PC-3 (cell line): ENCODE measurements around the gene RPL12. TPM values are rescaled to one million over a fixed set of nuclear protein-coding genes. Genes with fewer than 3 reads are reported as not detected.

Experiments used
- ATAC-seq: fragments of 200-7000 bp; cut with Tn5 transposase; 2 replicates; pipeline ENCODE4 v1.9.1; 2020; ENCODE audit warnings: mild to moderate bottlenecking, moderate library complexity
- BruUV-seq: library from RNA; stranded (reverse); fragments of 400-500 nt; replicated peaks from 2 replicates; lab custom pipeline; 2021; lab: Mats Ljungman, UMichigan
- CTCF ChIA-PET: fragments of 300-600 bp; sonication (Branson Sonifier 250); formaldehyde crosslinking; loops from one replicate; lab custom pipeline; 2022; ENCODE audit warnings: antibody characterized with exemption; lab: Charles Lee
- POLR2A ChIA-PET: fragments of 300-600 bp; sonication (Branson Sonifier 250); formaldehyde crosslinking; loops from one replicate; lab custom pipeline; 2022; ENCODE audit warnings: antibody characterized with exemption; ENCODE audit not compliant: unreplicated experiment; lab: Charles Lee
- DNase-seq: peaks from one replicate; pipeline ENCODE4 v3.0.0-alpha.2; 2015
- H2AFZ ChIP-seq: fragments of 300-600 bp; sonication (generic); 2 replicates; pipeline ENCODE4 v1.6.0; 2016; ENCODE audit warnings: antibody characterized with exemption, low read length
- H3F3A ChIP-seq: fragments of 300-600 bp; sonication (generic); one replicate; pipeline ENCODE4 v1.6.0; 2017; ENCODE audit warnings: antibody characterized with exemption, low read length, control low read depth, mild to moderate bottlenecking; ENCODE audit not compliant: unreplicated experiment
- H3K27ac ChIP-seq: fragments of 300-600 bp; sonication (generic); 2 replicates; pipeline ENCODE4 v1.5.1; 2016; ENCODE audit warnings: mild to moderate bottlenecking, low read length
- H3K27me3 ChIP-seq: fragments of 300-600 bp; sonication (generic); 2 replicates; pipeline ENCODE4 v1.6.1; 2016; ENCODE audit warnings: low read length, mixed read lengths
- H3K36me3 ChIP-seq: fragments of 300-600 bp; sonication (generic); 2 replicates; pipeline ENCODE4 v1.6.1; 2016; ENCODE audit warnings: low read depth, mixed run types, low read length, mixed read lengths
- H3K4me1 ChIP-seq: fragments of 300-600 bp; sonication (generic); 2 replicates; pipeline ENCODE4 v1.5.1; 2016; ENCODE audit warnings: low read length; ENCODE audit not compliant: insufficient read depth
- H3K4me2 ChIP-seq: fragments of 300-600 bp; sonication (generic); 2 replicates; pipeline ENCODE4 v1.6.0; 2016; ENCODE audit warnings: low read length
- H3K4me3 ChIP-seq: fragments of 300-600 bp; sonication (generic); 2 replicates; pipeline ENCODE4 v1.5.1; 2016; ENCODE audit warnings: mild to moderate bottlenecking, low read length, mixed read lengths
- H3K79me2 ChIP-seq: fragments of 300-600 bp; sonication (generic); 2 replicates; pipeline ENCODE4 v1.6.1; 2017; ENCODE audit warnings: low read length, mixed read lengths
- H3K9ac ChIP-seq: fragments of 300-600 bp; sonication (generic); 2 replicates; pipeline ENCODE4 v1.6.0; 2016; ENCODE audit warnings: mild to moderate bottlenecking, low read length
- H3K9me2 ChIP-seq: fragments of 300-600 bp; sonication (generic); replicated peaks from 2 replicates; pipeline ENCODE4 v1.6.1; 2016; ENCODE audit warnings: mixed run types, low read length, mixed read lengths
- H3K9me3 ChIP-seq: fragments of 300-600 bp; sonication (generic); 2 replicates; pipeline ENCODE4 v1.6.1; 2016; ENCODE audit warnings: low read length, mixed read lengths
- H4K20me1 ChIP-seq: fragments of 300-600 bp; sonication (generic); 2 replicates; pipeline ENCODE4 v1.6.1; 2016; ENCODE audit warnings: low read length, mixed read lengths
- CTCF ChIP-seq: fragments of 300-600 bp; sonication (generic); conservative IDR thresholded peaks from 2 replicates; pipeline ENCODE4 v1.5.1; 2017; ENCODE audit warnings: antibody characterized with exemption, low read depth, mild to moderate bottlenecking, low read length
- EZH2 ChIP-seq: fragments of 300-600 bp; sonication (generic); IDR thresholded peaks from one replicate; pipeline ENCODE4 v1.6.1; 2017; ENCODE audit warnings: antibody characterized with exemption, mild to moderate bottlenecking, low read length; ENCODE audit not compliant: unreplicated experiment
- EZH2phosphoT487 ChIP-seq: fragments of 300-600 bp; sonication (generic); IDR thresholded peaks from 2 replicates; pipeline ENCODE4 v1.6.1; 2018; ENCODE audit warnings: mild to moderate bottlenecking, antibody characterized with exemption, low read length, borderline replicate concordance
- intact Hi-C: fragments of 100-400 bp; cut with micrococcal nuclease; formaldehyde crosslinking; loops from 2 replicates; pipeline ENCODE4 v1.9.0; 2023
- total RNA-seq: library from RNA; depleted of rRNA; stranded (reverse); fragments of >200 nt; gene quantifications from 2 replicates; pipeline ENCODE4 v1.2.3, GENCODE V29; 2014

The RPL12 gene
- total RNA-seq, 1 experiment from 2014 or later = 1,417 TPM

- Histone ChIP-seq H3K27me3 (no peaks in the 10 kb centered on the region), H3K9ac (no peak overlapping the region), H3K9me2 (no peaks in the 10 kb centered on the region), H2AFZ (no peak overlapping the region), H3F3A (no peaks in the 10 kb centered on the region), H3K9me3 (no peaks in the 10 kb centered on the region), H3K79me2 (no peaks in the 10 kb centered on the region), H3K36me3 (no peaks in the 10 kb centered on the region; the same call in 1 of the 2 replicates), H3K27ac (no peak overlapping the region), H3K4me1 (peaks cover 19% of the 10 kb centered on the region), H3K4me2 (no peak overlapping the region), H3K4me3 (no peak overlapping the region), H4K20me1 (no peaks in the 10 kb centered on the region)
- intact Hi-C loops = no loop called here
- DNase-seq (no peak), ATAC-seq (no peak)
- CTCF ChIA-PET = no interaction called here
- BruUV-seq = no TSS peak
- POLR2A ChIA-PET = no interaction called here
- TF ChIP-seq EZH2phosphoT487 = no peak
- no peak for TF ChIP-seq CTCF
- no peak for TF ChIP-seq EZH2
Observed at GRCh38 chr9:127496974-127497373, 45.8 kb upstream of the RPL12 start.

GRCh38 chr9:127495884-127496555, 44.8 kb upstream of the RPL12 start:
- POLR2A ChIA-PET = no interaction called here
- Histone ChIP-seq H3K9me3 (no peaks in the 10 kb centered on the region), H2AFZ (no peak overlapping the region), H3K9ac (no peak overlapping the region), H4K20me1 (no peaks in the 10 kb centered on the region), H3K4me2 (no peak overlapping the region), H3F3A (no peaks in the 10 kb centered on the region), H3K36me3 (no peaks in the 10 kb centered on the region; the same call in 1 of the 2 replicates), H3K4me1 (peaks cover 19% of the 10 kb centered on the region), H3K9me2 (no peaks in the 10 kb centered on the region), H3K79me2 (no peaks in the 10 kb centered on the region), H3K27ac (peak overlapping the region; percentile 49; the same call in 1 of the 2 replicates), H3K4me3 (no peak overlapping the region), H3K27me3 (no peaks in the 10 kb centered on the region)
- CTCF ChIA-PET = no interaction called here
- TF ChIP-seq CTCF (peak; percentile 18; the same call in 1 of the 2 replicates), EZH2 (no peak), EZH2phosphoT487 (no peak)
- DNase-seq = no peak
- peak; percentile 7; the same call in 1 of the 2 replicates for ATAC-seq
- intact Hi-C loops = no loop called here
- BruUV-seq = no TSS peak

- no peak for ATAC-seq
- no TSS peak for BruUV-seq
- TF ChIP-seq EZH2 = no peak
- TF ChIP-seq CTCF = no peak
- no peak for TF ChIP-seq EZH2phosphoT487
- Histone ChIP-seq H3F3A (no peaks in the 10 kb centered on the region), H2AFZ (no peak overlapping the region), H3K4me3 (no peak overlapping the region), H3K4me1 (peaks cover 19% of the 10 kb centered on the region), H3K9me3 (no peaks in the 10 kb centered on the region), H3K79me2 (no peaks in the 10 kb centered on the region), H3K9ac (no peak overlapping the region), H3K36me3 (no peaks in the 10 kb centered on the region; the same call in 1 of the 2 replicates), H3K27ac (no peak overlapping the region), H4K20me1 (no peaks in the 10 kb centered on the region), H3K4me2 (no peak overlapping the region), H3K27me3 (no peaks in the 10 kb centered on the region), H3K9me2 (no peaks in the 10 kb centered on the region)
- POLR2A ChIA-PET = no interaction called here
- intact Hi-C loops = no loop called here
- no peak for DNase-seq
- CTCF ChIA-PET = no interaction called here
Observed at GRCh38 chr9:127494304-127494702, 43.1 kb upstream of the RPL12 start.
